Smooth muscle cell (in vitro differentiated cells): Measurements from ENCODE around the gene INTS6. TPM values are rescaled to one million over a fixed set of nuclear protein-coding genes. Genes with fewer than 3 reads are reported as not detected.

Source experiments
- DNase-seq: peaks from one replicate; lab custom pipeline; 2025; ENCODE audit not compliant: unreplicated experiment; lab: John Stamatoyannopoulos, UW
- H2AFZ ChIP-seq: fragments of 200-600 bp; sonication (generic); 2 replicates; pipeline ENCODE4 v1.6.0; 2016; ENCODE audit warnings: antibody characterized with exemption, low read depth, mild to moderate bottlenecking
- H3F3A ChIP-seq: fragments of 200-600 bp; sonication (generic); 2 replicates; pipeline ENCODE4 v1.6.0; 2017; ENCODE audit warnings: antibody characterized with exemption, low read depth
- H3K27ac ChIP-seq: fragments of 200-600 bp; sonication (generic); 2 replicates; pipeline ENCODE4 v1.5.1; 2016; ENCODE audit warnings: low read depth, mild to moderate bottlenecking
- H3K27me3 ChIP-seq: fragments of 200-600 bp; sonication (generic); 2 replicates; pipeline ENCODE4 v1.6.1; 2016; ENCODE audit warnings: low read depth, mild to moderate bottlenecking
- H3K36me3 ChIP-seq: fragments of 200-600 bp; sonication (generic); 2 replicates; pipeline ENCODE4 v1.5.1; 2016; ENCODE audit warnings: low read depth
- H3K4me1 ChIP-seq: fragments of 200-600 bp; sonication (generic); 2 replicates; pipeline ENCODE4 v1.5.1; 2016; ENCODE audit warnings: low read depth
- H3K4me2 ChIP-seq: fragments of 200-600 bp; sonication (generic); 2 replicates; pipeline ENCODE4 v1.6.0; 2016; ENCODE audit warnings: mild to moderate bottlenecking
- H3K4me3 ChIP-seq: fragments of 200-600 bp; sonication (generic); 2 replicates; pipeline ENCODE4 v1.5.1; 2016; ENCODE audit warnings: mild to moderate bottlenecking
- H3K79me2 ChIP-seq: fragments of 200-600 bp; sonication (generic); 2 replicates; pipeline ENCODE4 v1.6.0; 2016; ENCODE audit warnings: low read depth, mild to moderate bottlenecking
- H3K9ac ChIP-seq: fragments of 200-600 bp; sonication (generic); 2 replicates; pipeline ENCODE4 v1.6.0; 2016; ENCODE audit warnings: low read depth
- H3K9me3 ChIP-seq: fragments of 200-600 bp; sonication (generic); replicated peaks from 2 replicates; pipeline ENCODE4 v1.5.1; 2016; ENCODE audit warnings: low read depth
- H4K20me1 ChIP-seq: fragments of 200-600 bp; sonication (generic); 2 replicates; pipeline ENCODE4 v1.6.0; 2016; ENCODE audit warnings: low read depth
- WGBS: methylation state at CpG from one replicate; pipeline ENCODE4 v1.1.7; 2016; ENCODE audit warnings: low lambda C conversion rate; 5-methylcytosine and 5-hydroxymethylcytosine counted together
- polyA plus RNA-seq: library from polyadenylated mRNA; unstranded; fragments of >200 nt; fragmentation: Nextera tagmentation; extraction: Ambion mirVana; gene quantifications from 2 replicates; pipeline ENCODE4 v1.2.1, GENCODE V29; 2016
- total RNA-seq: library from RNA; depleted of rRNA; stranded (reverse); fragments of >200 nt; gene quantifications from 2 replicates; pipeline ENCODE4 v1.2.3, GENCODE V29; 2014
- TF ChIP-seq, protein P1 (sequence below): fragments of 200-600 bp; sonication (generic); IDR thresholded peaks from 2 replicates; pipeline ENCODE4 v1.5.1; 2017; ENCODE audit warnings: borderline replicate concordance, mild to moderate bottlenecking, antibody characterized with exemption; ENCODE audit not compliant: insufficient read depth, poor library complexity, severe bottlenecking

INTS6 gene
- total and polyA plus RNA-seq, 2 experiments from 2014 or later: 22.5 to 51.6 TPM

DNA sequence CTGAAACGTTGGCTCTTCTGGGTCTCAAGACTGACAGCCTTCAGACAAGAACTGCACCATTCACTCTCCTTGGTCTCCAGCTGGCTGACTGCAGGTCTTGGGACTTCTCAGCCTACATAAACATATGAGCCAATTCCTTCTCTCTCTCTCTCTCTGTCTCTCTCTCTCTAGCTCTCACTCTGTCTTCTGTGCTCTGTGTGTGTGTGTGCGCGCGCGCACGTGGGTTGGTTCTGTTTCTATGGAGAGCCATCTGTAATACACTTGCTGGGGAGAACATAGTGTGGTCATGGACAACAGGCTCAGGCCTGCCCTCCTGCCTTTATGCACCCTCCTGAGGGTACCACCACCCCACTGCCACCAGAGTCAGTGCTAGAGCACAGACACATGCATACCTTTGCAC is 127.0 kb downstream of the INTS6 start:
- 94% methylated on average over 6 of the region's 6 CpGs for WGBS
- no peaks in the 10 kb centered on the region for H3K9me3 ChIP-seq
- no peak for DNase-seq

DNA sequence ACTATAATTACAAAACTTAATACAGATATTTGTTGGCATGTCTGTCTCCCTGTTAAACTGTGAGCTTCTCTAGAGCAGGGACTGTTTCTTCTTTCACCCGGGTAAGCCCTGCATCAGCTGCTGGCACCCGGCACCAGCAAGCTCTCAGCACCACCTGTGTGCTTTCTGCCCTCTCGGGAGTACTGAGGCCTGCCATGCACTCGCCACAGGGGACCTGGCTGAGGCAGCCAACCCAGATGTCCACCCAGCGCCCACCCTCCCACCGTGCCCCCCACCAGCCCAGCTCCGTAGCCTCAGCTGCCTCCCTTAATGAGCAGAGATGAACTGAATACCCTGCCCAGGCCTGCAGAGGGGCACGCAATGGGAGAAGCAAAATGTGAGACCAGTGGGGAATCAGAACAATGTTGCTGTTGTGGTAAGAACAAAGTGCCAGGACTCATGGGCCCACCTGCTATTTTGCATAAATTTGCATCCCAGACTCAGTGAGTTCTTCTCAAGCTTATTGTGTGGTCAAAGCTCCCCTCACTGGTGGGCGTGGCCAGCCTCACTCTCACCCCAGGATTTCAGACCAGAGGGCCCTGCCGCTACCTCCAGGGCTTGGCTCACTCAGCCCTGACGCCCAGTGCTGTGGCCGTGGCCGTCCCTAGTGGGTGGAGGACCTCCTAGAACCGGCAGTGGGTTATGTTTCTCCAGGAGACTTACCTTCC is 128.0 kb downstream of the INTS6 start:
- no peaks in the 10 kb centered on the region for H4K20me1 ChIP-seq
- no peak overlapping the region for H2AFZ ChIP-seq
- H3K27ac ChIP-seq: no peak overlapping the region
- no peaks in the 10 kb centered on the region for H3F3A ChIP-seq
- DNase-seq: no peak
- WGBS: 82% methylated on average over 14 of the region's 14 CpGs
- H3K27me3 ChIP-seq: no peaks in the 10 kb centered on the region
- peaks cover 8% of the 10 kb centered on the region for H3K4me1 ChIP-seq
- no peaks in the 10 kb centered on the region for H3K79me2 ChIP-seq
- no peak overlapping the region for H3K4me3 ChIP-seq
- H3K9ac ChIP-seq: no peak overlapping the region
- H3K36me3 ChIP-seq: no peaks in the 10 kb centered on the region
- H3K4me2 ChIP-seq: no peak overlapping the region
- TF ChIP-seq, protein P1, sequence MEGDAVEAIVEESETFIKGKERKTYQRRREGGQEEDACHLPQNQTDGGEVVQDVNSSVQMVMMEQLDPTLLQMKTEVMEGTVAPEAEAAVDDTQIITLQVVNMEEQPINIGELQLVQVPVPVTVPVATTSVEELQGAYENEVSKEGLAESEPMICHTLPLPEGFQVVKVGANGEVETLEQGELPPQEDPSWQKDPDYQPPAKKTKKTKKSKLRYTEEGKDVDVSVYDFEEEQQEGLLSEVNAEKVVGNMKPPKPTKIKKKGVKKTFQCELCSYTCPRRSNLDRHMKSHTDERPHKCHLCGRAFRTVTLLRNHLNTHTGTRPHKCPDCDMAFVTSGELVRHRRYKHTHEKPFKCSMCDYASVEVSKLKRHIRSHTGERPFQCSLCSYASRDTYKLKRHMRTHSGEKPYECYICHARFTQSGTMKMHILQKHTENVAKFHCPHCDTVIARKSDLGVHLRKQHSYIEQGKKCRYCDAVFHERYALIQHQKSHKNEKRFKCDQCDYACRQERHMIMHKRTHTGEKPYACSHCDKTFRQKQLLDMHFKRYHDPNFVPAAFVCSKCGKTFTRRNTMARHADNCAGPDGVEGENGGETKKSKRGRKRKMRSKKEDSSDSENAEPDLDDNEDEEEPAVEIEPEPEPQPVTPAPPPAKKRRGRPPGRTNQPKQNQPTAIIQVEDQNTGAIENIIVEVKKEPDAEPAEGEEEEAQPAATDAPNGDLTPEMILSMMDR: no peak
- H3K9me3 ChIP-seq: no peaks in the 10 kb centered on the region

More for the DNA sequence above, 127.0 kb downstream of the INTS6 start:
- no peaks in the 10 kb centered on the region for H3F3A ChIP-seq
- no peak overlapping the region for H3K9ac ChIP-seq
- H3K4me1 ChIP-seq: peaks cover 8% of the 10 kb centered on the region
- no peaks in the 10 kb centered on the region for H3K27me3 ChIP-seq
- H3K36me3 ChIP-seq: no peaks in the 10 kb centered on the region
- TF ChIP-seq, protein P1: no peak
- no peak overlapping the region for H3K27ac ChIP-seq
- no peak overlapping the region for H3K4me3 ChIP-seq
- no peaks in the 10 kb centered on the region for H4K20me1 ChIP-seq
- H2AFZ ChIP-seq: no peak overlapping the region
- H3K79me2 ChIP-seq: no peaks in the 10 kb centered on the region
- H3K4me2 ChIP-seq: no peak overlapping the region

DNA sequence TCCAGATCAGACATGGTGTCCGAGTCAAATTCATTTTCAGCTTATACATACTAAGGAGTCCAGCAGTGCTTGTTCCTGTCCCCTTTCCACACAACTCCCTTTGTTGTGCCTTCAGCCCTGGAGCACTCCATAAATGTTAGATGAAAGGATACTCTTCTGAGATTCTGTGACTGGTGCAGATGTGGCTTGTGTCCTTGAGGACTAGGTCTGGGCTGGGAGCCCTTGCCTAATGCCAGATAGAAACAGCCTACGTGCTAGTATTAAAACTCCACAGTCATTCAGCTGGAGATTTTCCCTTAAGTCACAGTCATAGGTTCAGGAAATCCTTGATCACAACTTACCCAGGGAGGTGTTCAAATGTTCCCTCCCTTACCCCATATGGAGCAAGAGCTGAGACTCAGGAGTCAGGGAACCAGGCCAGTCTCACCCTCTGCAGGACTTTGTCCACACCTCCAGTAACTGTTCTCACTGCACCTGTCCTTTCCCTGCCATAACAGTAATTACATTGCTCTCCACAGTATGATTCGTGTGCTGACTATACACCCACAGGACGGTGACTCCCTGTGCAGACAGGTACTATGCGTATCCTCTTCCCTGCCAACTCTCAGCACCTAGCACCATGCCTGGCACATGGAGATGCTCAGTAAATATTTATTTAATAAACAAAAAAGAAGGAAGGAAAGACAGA is 128.9 kb downstream of the INTS6 start:
- 87% methylated on average over 5 of the region's 5 CpGs for WGBS
- no peaks in the 10 kb centered on the region for H4K20me1 ChIP-seq
- TF ChIP-seq, protein P1: no peak

More for the DNA sequence above, 128.9 kb downstream of the INTS6 start:
- no peak overlapping the region for H2AFZ ChIP-seq
- H3K4me1 ChIP-seq: peaks cover 8% of the 10 kb centered on the region
- no peak overlapping the region for H3K27ac ChIP-seq
- no peaks in the 10 kb centered on the region for H3K36me3 ChIP-seq
- no peaks in the 10 kb centered on the region for H3K9me3 ChIP-seq
- H3K79me2 ChIP-seq: no peaks in the 10 kb centered on the region
- no peak overlapping the region for H3K9ac ChIP-seq
- H3K4me2 ChIP-seq: no peak overlapping the region
- no peaks in the 10 kb centered on the region for H3F3A ChIP-seq
- no peak for DNase-seq
- H3K4me3 ChIP-seq: no peak overlapping the region
- H3K27me3 ChIP-seq: no peaks in the 10 kb centered on the region
